SIG-M5 treated with dmso at 0.1 percent for 504 hours (cell line): ENCODE measurements around the gene DENND2A.
"Not testable (repeated sequence)": the region's sequence is repeated elsewhere in the genome, so short reads cannot be mapped to it uniquely, and the experiment has no call there.

Experiments used
- DNase-seq: peaks from one replicate; lab custom pipeline; 2025; ENCODE audit not compliant: unreplicated experiment; lab: John Stamatoyannopoulos, UW

DENND2A gene

GRCh38 chr7:140594131-140594691 is 46.4 kb downstream of the DENND2A start:
- DNase-seq: no peak

- DNase-seq: no peak
Measured at GRCh38 chr7:140593672-140593982, 47.0 kb downstream of the DENND2A start.

- no peak for DNase-seq
Measured at GRCh38 chr7:140592964-140593671, 47.5 kb downstream of the DENND2A start.

GRCh38 chr7:140591180-140591902 is 49.3 kb downstream of the DENND2A start:
- no peak for DNase-seq

GRCh38 chr7:140587243-140587642 is 53.4 kb downstream of the DENND2A start:
- DNase-seq: no peak

- DNase-seq: no peak
Measured at GRCh38 chr7:140586516-140586915, 54.1 kb downstream of the DENND2A start.

- DNase-seq: no peak
Measured at GRCh38 chr7:140585333-140585732, 55.3 kb downstream of the DENND2A start.

DNA sequence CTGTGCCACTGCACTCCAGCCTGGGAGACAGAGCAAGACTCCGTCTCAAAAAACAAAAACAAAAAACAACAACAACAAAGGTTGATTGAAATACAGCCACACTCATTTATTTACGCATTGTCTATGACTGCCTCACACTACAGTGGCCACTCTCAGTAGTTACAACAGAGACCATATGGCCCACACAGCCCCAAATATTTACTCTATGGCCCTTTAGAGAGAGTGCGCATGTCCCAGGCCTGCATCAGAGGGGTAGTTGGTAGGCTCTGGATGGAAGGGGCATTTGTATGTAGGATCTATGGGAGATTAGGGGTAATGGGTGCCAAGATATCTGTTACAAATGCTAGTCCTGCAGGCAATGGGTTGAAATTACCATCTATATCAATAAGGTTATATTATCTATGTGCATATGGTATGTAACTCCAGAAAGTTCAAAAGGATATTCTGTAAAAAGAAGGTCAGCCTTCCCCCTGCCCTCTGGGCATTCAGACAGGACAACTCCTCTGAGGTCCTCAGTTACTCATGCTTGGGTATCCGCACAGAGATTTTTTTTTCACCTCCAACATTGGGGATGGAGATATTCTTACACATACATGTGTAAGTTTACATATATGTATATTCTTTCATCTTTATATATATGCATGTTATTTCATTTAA is 56.3 kb downstream of the DENND2A start:
- no peak for DNase-seq

- no peak for DNase-seq
Measured at GRCh38 chr7:140581411-140581810, 59.2 kb downstream of the DENND2A start.

DNA sequence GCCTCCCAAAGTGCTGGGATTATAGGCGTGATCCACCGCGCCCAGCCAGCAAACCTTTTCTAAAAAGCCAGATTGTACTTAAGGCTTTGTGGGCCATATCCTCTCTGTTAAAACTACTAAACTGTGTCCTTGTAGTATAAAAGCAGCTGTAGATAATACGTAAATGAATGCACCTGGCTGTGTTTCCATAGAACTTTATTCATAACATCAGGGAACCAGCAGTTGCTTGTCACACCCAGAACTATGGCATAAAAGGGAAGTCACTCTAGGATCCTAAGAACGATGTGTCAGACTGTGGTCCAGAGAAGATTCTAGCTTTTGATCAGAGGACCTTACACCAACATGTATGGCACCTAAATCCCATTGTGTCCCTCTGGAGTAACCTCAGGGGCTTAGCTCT is 63.0 kb downstream of the DENND2A start:
- no peak for DNase-seq

DNA sequence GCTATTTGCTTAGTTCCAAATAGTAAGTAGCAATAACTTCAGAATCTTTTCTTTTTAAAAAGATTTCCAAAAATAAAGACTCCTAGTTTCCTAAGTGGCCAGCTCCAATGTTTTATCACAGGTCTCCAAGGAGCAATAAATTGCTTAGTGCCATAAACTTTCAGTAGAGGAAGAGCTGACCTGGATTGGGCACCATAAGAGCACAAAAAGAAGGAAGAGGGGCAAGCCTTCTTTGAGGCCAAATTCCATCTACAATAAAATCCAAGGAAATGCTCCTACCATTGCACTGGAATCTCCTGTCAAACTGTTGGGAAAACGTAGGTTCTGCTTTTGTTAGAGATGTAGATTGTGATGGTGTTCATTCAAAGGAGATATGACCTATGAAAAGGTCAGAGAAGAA is 64.0 kb downstream of the DENND2A start:
- DNase-seq: no peak

GRCh38 chr7:140571538-140572122 is 69.0 kb downstream of the DENND2A start:
- DNase-seq: no peak

DNA sequence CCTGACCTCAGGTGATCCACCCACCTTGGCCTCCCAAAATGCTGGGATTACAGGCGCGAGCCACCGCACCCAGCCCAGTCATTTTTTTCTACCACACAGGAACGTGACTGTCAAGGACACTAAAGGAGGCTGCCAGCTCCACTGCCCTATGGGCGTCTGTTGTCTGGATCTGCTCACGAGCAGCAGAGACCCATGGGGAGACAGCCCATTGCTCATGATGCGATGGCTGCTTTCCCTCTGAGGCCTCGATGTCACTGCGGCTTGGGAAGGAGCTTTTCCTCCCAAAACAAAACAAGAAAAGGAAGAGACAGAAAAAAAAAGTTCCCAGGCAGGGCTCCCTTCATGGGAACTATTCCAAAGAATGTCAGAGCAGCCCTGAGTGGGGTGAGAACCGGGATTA is 70.5 kb downstream of the DENND2A start:
- no peak for DNase-seq

DNA sequence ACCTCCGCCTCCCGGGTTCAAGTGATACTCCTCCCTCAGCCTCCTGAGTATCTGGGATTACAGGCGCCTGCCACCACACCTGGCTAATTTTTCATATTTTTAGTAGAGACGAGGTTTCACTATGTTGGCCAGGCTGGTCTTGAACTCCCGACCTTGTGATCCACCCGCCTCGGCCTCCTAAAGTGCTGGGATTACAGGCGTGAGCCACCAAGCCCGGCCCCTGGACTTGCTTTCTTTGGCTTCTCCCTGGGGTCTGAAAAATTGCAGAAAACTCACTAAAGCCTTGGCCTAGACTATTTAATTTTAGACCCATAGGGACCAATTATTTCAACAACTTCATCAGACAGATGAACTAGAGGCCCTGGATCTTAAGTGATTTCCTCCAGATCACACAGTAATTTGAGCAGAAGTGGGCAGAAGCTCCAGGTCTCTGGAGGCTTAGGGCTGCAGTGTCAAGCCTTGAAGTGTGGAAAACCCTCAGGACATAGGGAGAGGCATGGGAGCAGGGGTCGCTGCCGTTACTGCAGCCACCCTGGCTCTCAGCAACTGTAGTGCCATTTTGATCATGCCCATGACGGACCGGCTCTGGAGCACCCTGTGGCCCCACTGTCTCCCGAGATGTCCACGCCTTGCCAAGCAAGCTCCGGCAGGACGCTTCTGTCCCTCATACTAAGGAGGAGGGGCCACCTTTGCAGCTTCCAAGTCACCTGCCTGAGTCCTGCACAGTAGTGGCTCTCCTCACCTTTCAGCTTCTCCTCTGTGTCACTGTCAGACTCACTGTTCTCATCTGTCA is 72.4 kb downstream of the DENND2A start:
- no peak for DNase-seq

GRCh38 chr7:140566186-140566585 is 74.4 kb downstream of the DENND2A start:
- not testable (repeated sequence) for DNase-seq

DNA sequence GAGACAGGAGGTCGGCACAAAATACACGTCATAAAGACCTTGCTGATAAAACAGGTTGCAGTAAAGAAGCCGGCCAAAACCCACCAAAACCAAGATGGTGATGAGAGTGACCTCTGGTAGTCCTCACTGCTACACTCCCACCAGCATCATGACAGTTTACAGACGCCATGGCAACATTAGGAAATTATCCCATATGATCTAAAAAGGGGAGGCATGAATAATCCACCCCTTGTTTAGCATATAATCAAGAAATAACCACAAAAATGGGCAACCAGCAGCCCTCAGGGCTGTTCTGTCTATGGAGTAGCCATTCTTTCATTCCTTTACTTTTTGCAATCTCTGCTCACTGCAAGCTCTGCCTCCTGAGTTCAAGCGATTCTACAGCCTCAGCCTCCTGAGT is 74.9 kb downstream of the DENND2A start:
- not testable (repeated sequence) for DNase-seq

DNA sequence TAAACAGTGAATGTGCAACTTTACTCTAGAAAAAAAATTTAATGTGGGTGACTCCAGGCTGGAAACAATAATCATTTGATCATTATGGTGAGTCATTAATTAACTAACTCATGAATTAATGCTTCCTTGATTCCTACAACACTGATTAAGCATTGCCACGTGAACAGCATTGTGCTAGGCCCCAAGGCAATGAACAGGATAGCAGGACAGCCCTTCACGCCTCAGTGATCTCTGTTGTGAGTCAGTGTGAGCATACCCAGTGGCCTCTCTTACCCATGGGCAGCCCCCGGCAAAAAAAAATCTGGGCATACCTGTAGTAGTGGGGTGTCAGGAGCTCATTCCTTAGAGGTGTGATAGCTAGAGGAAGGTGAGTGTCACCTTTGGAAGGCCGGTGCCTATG is 76.0 kb downstream of the DENND2A start:
- no peak for DNase-seq

DNA sequence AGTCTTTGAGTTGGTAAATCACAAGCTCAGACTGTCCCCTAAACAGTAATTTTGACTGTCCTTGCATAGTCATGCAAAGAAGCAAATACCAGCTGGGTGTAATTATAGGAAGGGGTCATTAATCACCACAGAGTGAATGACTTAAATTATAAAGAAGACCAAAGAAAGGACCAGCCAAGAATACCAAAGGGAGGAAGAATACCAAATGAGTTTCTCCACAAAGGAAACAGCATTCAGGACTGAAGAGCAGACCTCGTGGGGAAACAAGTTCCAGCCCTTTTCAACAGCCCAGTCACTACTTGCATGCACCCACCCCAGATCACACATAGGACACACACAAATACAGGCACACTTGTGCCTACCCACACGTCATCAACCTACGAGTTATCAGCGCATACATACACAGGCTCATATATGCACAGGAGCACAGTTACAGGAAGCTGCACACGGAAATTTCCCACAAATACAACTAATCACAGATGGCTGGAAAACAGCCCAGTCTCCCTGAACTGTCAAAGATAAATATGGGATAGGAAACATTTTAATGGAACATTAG is 77.6 kb downstream of the DENND2A start:
- DNase-seq: no peak

GRCh38 chr7:140559410-140559809 is 81.2 kb downstream of the DENND2A start:
- DNase-seq: no peak

- DNase-seq: no peak
Measured at GRCh38 chr7:140557809-140558518, 82.6 kb downstream of the DENND2A start.
